ENCODE measurements around the gene FMNL1.
A peak's percentile ranks its signal among the peaks of the same experiment; 100 is the strongest.
"Not testable (repeated sequence)": the region's sequence is repeated elsewhere in the genome, so short reads cannot be mapped to it uniquely, and the experiment has no call there.

Gene FMNL1

GRCh38 chr17:45235416-45236281 is 14.0 kb downstream of the FMNL1 start:
- DNase-seq = peak; percentile 81 to 82

GRCh38 chr17:45236282-45236606 is 14.6 kb downstream of the FMNL1 start:
- DNase-seq = no peak

- no peak for DNase-seq
Measured at GRCh38 chr17:45237686-45238085, 16.0 kb downstream of the FMNL1 start.

- no peak for DNase-seq
Measured at GRCh38 chr17:45238155-45238774, 16.6 kb downstream of the FMNL1 start.

- no peak for DNase-seq
Measured at GRCh38 chr17:45240905-45241327, 19.2 kb downstream of the FMNL1 start.

- DNase-seq = no peak
Measured at GRCh38 chr17:45241328-45242028, 19.8 kb downstream of the FMNL1 start.

GRCh38 chr17:45242029-45242414 is 20.3 kb downstream of the FMNL1 start:
- no peak for DNase-seq

- no peak for DNase-seq
Measured at GRCh38 chr17:45243750-45244149, 22.1 kb downstream of the FMNL1 start.

- DNase-seq = no peak
Measured at GRCh38 chr17:45244725-45245656, 23.3 kb downstream of the FMNL1 start.

- no peak for DNase-seq
Measured at GRCh38 chr17:45246338-45246737, 24.7 kb downstream of the FMNL1 start.

- DNase-seq = peak in 1 of 2 donors; percentile 31
Measured at GRCh38 chr17:45246861-45247428, 25.3 kb downstream of the FMNL1 start.

GRCh38 chr17:45247429-45248131 is 25.9 kb downstream of the FMNL1 start:
- DNase-seq = peak; percentile 97 to 98

GRCh38 chr17:45248132-45248957 is 26.7 kb downstream of the FMNL1 start:
- peak; percentile 82 to 85 for DNase-seq

- DNase-seq = no peak
Measured at GRCh38 chr17:45251931-45252330, 30.2 kb downstream of the FMNL1 start.

- not testable (repeated sequence) for DNase-seq
Measured at GRCh38 chr17:45253237-45253636, 31.6 kb downstream of the FMNL1 start.

- DNase-seq = no peak
Measured at GRCh38 chr17:45253879-45254278, 32.2 kb downstream of the FMNL1 start.

- DNase-seq = no peak
Measured at GRCh38 chr17:45255358-45255757, 33.7 kb downstream of the FMNL1 start.

GRCh38 chr17:45256114-45256966 is 34.7 kb downstream of the FMNL1 start:
- no peak for DNase-seq

GRCh38 chr17:45257115-45257514 is 35.4 kb downstream of the FMNL1 start:
- no peak for DNase-seq

- no peak for DNase-seq
Measured at GRCh38 chr17:45258981-45259380, 37.3 kb downstream of the FMNL1 start.
